HepG2 (cell line): Measurements from ENCODE around the gene EMILIN1. TPM values are rescaled to one million over a fixed set of nuclear protein-coding genes. Genes with fewer than 3 reads are reported as not detected.

ENCODE experiments used
- ARHGAP35 ChIP-seq: sonication (generic); formaldehyde crosslinking; IDR thresholded peaks from 2 replicates; pipeline ENCODE4 v1.9.0; 2022; ENCODE audit warnings: mild to moderate bottlenecking, inconsistent platforms, moderate library complexity, missing genetic modification reagents, borderline replicate concordance
- ATF6 ChIP-seq: sonication (generic); formaldehyde crosslinking; conservative IDR thresholded peaks from 2 replicates; pipeline ENCODE4 v1.4.0; 2020; ENCODE audit warnings: missing genetic modification reagents
- CERS6 ChIP-seq: sonication (generic); formaldehyde crosslinking; IDR thresholded peaks from 2 replicates; pipeline ENCODE4 v1.5.0; 2020; ENCODE audit warnings: missing genetic modification reagents
- KAT8 ChIP-seq: IDR thresholded peaks from 2 replicates; pipeline ENCODE4 v1.6.1; 2016; ENCODE audit warnings: missing genetic modification reagents, missing compliant biosample characterization
- MLXIP ChIP-seq: sonication (generic); formaldehyde crosslinking; IDR thresholded peaks from 2 replicates; pipeline ENCODE4 v1.9.0; 2021; ENCODE audit warnings: missing genetic modification reagents, borderline replicate concordance
- NPAS2 ChIP-seq: sonication (generic); formaldehyde crosslinking; IDR thresholded peaks from 2 replicates; pipeline ENCODE4 v1.8.0; 2022; ENCODE audit warnings: mild to moderate bottlenecking, missing genetic modification reagents, borderline replicate concordance
- PATZ1 ChIP-seq: sonication (generic); formaldehyde crosslinking; IDR thresholded peaks from 2 replicates; pipeline ENCODE4 v1.4.0; 2020; ENCODE audit warnings: missing genetic modification reagents
- PHF5A ChIP-seq: IDR thresholded peaks from one replicate; pipeline ENCODE4 v1.6.1; 2018; ENCODE audit warnings: low read depth, missing genetic modification reagents; ENCODE audit not compliant: unreplicated experiment
- REL ChIP-seq: sonication (generic); formaldehyde crosslinking; conservative IDR thresholded peaks from 2 replicates; pipeline ENCODE4 v1.8.0; 2022; ENCODE audit warnings: mild to moderate bottlenecking, missing genetic modification reagents, moderate library complexity
- REST ChIP-seq, 2 experiments: IDR thresholded peaks; 2 replicates each; pipeline ENCODE4 v1.6.1; 2011 to 2012; ENCODE audit warnings: low read length in 2 of 2, borderline replicate concordance in 1 of 2, low read depth in 1 of 2, mild to moderate bottlenecking in 1 of 2, moderate library complexity in 1 of 2
- SAP130 ChIP-seq: IDR thresholded peaks from 2 replicates; pipeline ENCODE4 v1.6.1; 2016; ENCODE audit warnings: low read depth
- ZNF235 ChIP-seq: sonication (generic); formaldehyde crosslinking; IDR thresholded peaks from 2 replicates; pipeline ENCODE4 v1.8.1; 2023; ENCODE audit warnings: mild to moderate bottlenecking, missing genetic modification reagents, borderline replicate concordance
- ZNF317 ChIP-seq: sonication (generic); formaldehyde crosslinking; IDR thresholded peaks from 2 replicates; pipeline ENCODE4 v1.5.0; 2020; ENCODE audit warnings: mild to moderate bottlenecking, missing genetic modification reagents
- ZNF446 ChIP-seq: sonication (generic); formaldehyde crosslinking; IDR thresholded peaks from 2 replicates; pipeline ENCODE4 v1.5.0; 2020; ENCODE audit warnings: mild to moderate bottlenecking, missing genetic modification reagents
- ZNF790 ChIP-seq: sonication (generic); formaldehyde crosslinking; IDR thresholded peaks from 2 replicates; pipeline ENCODE4 v1.8.0; 2022; ENCODE audit warnings: missing genetic modification reagents, mild to moderate bottlenecking, borderline replicate concordance
- ZSCAN12 ChIP-seq: sonication (generic); formaldehyde crosslinking; IDR thresholded peaks from 2 replicates; pipeline ENCODE4 v1.9.0; 2021; ENCODE audit warnings: mild to moderate bottlenecking, missing genetic modification reagents
- polyA plus RNA-seq, 8 experiments: library from polyadenylated mRNA; depleted of rRNA in 3 of 8; stranded (reverse) in 7 of 8; unstranded in 1 of 8; fragments of >200 nt; fragmentation: Illumina TruSeq in 4 of 8; extraction: Trizol in 4 of 8; gene quantifications; 2 replicates each; pipeline versions ENCODE4 v1.2.1 to v1.2.3, GENCODE V29; 2011 to 2016; ENCODE audit warnings: low read depth in 4 of 8, missing spikeins in 1 of 8, mixed read lengths in 1 of 8; ENCODE audit not compliant: insufficient read depth in 1 of 8
- total RNA-seq, 5 experiments: library from RNA; depleted of rRNA; stranded (reverse); fragments of >200 nt; fragmentation: Illumina TruSeq; extraction: Trizol; gene quantifications; 2 replicates each; pipeline ENCODE4 v1.2.3, GENCODE V29; 2016; ENCODE audit warnings: low read depth in 1 of 5

EMILIN1 gene
- total and polyA plus RNA-seq, 2 of the 13 experiments (the other 11 are each of a cell fraction or from before 2014, with no cell fraction given), result 8.1 to 9.7 TPM

GRCh38 chr2:27133905-27134780 lies 55.7 kb downstream of the EMILIN1 start, which contains the start of gene PREB (continued):
- TF ChIP-seq ZNF235, result peak; percentile 98; the same call in 1 of the 2 replicates
- no peak for TF ChIP-seq NPAS2 (CRISPR knock-in tag)
- TF ChIP-seq MLXIP, result no peak
- TF ChIP-seq REST (IDR thresholded peaks at IDR 0.05; ENCODE audit: borderline replicate concordance in 1 of 2, low read depth in 1 of 2, low read length in 2 of 2), result peak in 1 of 2 experiments; percentile 7; a peak in 1 of 4 replicates
- no peak; the same call in none of the 2 replicates for TF ChIP-seq KAT8
- no peak for TF ChIP-seq ZNF790 (CRISPR knock-in tag)
- peak; percentile 73 for TF ChIP-seq ZSCAN12
- TF ChIP-seq PHF5A (CRISPR knock-in tag), result no peak
- TF ChIP-seq ZNF446, result no peak
- no peak for TF ChIP-seq REL (CRISPR knock-in tag)
- no peak; the same call in none of the 2 replicates for TF ChIP-seq ARHGAP35 (CRISPR knock-in tag)
- TF ChIP-seq ZNF317 (CRISPR knock-in tag), result 0 out of 2 replicates have a peak, but pooled peaks have one; percentile 57
- TF ChIP-seq CERS6, result no peak
- peak; percentile 50 for TF ChIP-seq PATZ1 (CRISPR knock-in tag)
- TF ChIP-seq SAP130, result peak; percentile 72
- no peak for TF ChIP-seq ATF6 (CRISPR knock-in tag)
